ENCODE data around the gene PIGR. TPM values are rescaled to one million over a fixed set of nuclear protein-coding genes. Genes with fewer than 3 reads are reported as not detected.

Gene PIGR
- total RNA-seq, 1 donor from 2014 or later = not detected

GRCh38 chr1:206941766-206942418, 4.4 kb downstream of the PIGR start:
- no peak for DNase-seq (ENCODE audit: low spot score)
- Mint-ChIP-seq H3K27ac (ENCODE audit: unreplicated experiment) (no peak overlapping the region), H3K9me3 (ENCODE audit: low read depth) (no peaks in the 10 kb centered on the region), H3K27me3 (ENCODE audit: low read depth) (peaks cover 42% of the 10 kb centered on the region), H3K36me3 (ENCODE audit: low read depth) (no peaks in the 10 kb centered on the region), H3K4me3 (ENCODE audit: unreplicated experiment) (no peak overlapping the region), H3K4me1 (ENCODE audit: low read depth) (no peaks in the 10 kb centered on the region)
- TF ChIP-seq CTCF (IDR thresholded peaks at IDR 0.05) = no peak

- H3K36me3 Mint-ChIP-seq (ENCODE audit: low read depth) = no peaks in the 10 kb centered on the region
- no peaks in the 10 kb centered on the region for H3K9me3 Mint-ChIP-seq (ENCODE audit: low read depth)
- H3K27me3 Mint-ChIP-seq (ENCODE audit: low read depth) = peaks cover 31% of the 10 kb centered on the region
- no peak for DNase-seq (ENCODE audit: low spot score)
- TF ChIP-seq CTCF (IDR thresholded peaks at IDR 0.05) = no peak
- no peak overlapping the region for H3K27ac Mint-ChIP-seq (ENCODE audit: unreplicated experiment)
- no peak overlapping the region for H3K4me3 Mint-ChIP-seq (ENCODE audit: unreplicated experiment)
- no peaks in the 10 kb centered on the region for H3K4me1 Mint-ChIP-seq (ENCODE audit: low read depth)
Observed at GRCh38 chr1:206940588-206940936, 5.7 kb downstream of the PIGR start.

- no peak for DNase-seq (ENCODE audit: low spot score)
- H3K4me3 Mint-ChIP-seq (ENCODE audit: unreplicated experiment) = no peak overlapping the region
Observed at GRCh38 chr1:206939841-206940587, 6.3 kb downstream of the PIGR start.

GRCh38 chr1:206939131-206939530, 7.1 kb downstream of the PIGR start:
- no peaks in the 10 kb centered on the region for H3K9me3 Mint-ChIP-seq (ENCODE audit: low read depth)
- no peak for TF ChIP-seq CTCF (IDR thresholded peaks at IDR 0.05)
- no peak for DNase-seq (ENCODE audit: low spot score)
- H3K27ac Mint-ChIP-seq (ENCODE audit: unreplicated experiment) = no peak overlapping the region
- H3K4me1 Mint-ChIP-seq (ENCODE audit: low read depth) = no peaks in the 10 kb centered on the region
- no peak overlapping the region for H3K4me3 Mint-ChIP-seq (ENCODE audit: unreplicated experiment)
- H3K36me3 Mint-ChIP-seq (ENCODE audit: low read depth) = no peaks in the 10 kb centered on the region
- peaks cover 19% of the 10 kb centered on the region for H3K27me3 Mint-ChIP-seq (ENCODE audit: low read depth)

More at GRCh38 chr1:206939841-206940587, 6.3 kb downstream of the PIGR start:
- H3K36me3 Mint-ChIP-seq (ENCODE audit: low read depth) = no peaks in the 10 kb centered on the region
- no peak overlapping the region for H3K27ac Mint-ChIP-seq (ENCODE audit: unreplicated experiment)
- H3K27me3 Mint-ChIP-seq (ENCODE audit: low read depth) = peaks cover 26% of the 10 kb centered on the region
- no peak for TF ChIP-seq CTCF (IDR thresholded peaks at IDR 0.05)
- H3K9me3 Mint-ChIP-seq (ENCODE audit: low read depth) = no peaks in the 10 kb centered on the region
- no peaks in the 10 kb centered on the region for H3K4me1 Mint-ChIP-seq (ENCODE audit: low read depth)

GRCh38 chr1:206937425-206937824, 8.8 kb downstream of the PIGR start:
- H3K9me3 Mint-ChIP-seq (ENCODE audit: low read depth) = no peaks in the 10 kb centered on the region
- H3K4me1 Mint-ChIP-seq (ENCODE audit: low read depth) = no peaks in the 10 kb centered on the region
- no peak for DNase-seq (ENCODE audit: low spot score)
- no peak overlapping the region for H3K27ac Mint-ChIP-seq (ENCODE audit: unreplicated experiment)
- peaks cover 8% of the 10 kb centered on the region for H3K27me3 Mint-ChIP-seq (ENCODE audit: low read depth)
- H3K4me3 Mint-ChIP-seq (ENCODE audit: unreplicated experiment) = no peak overlapping the region
- no peak for TF ChIP-seq CTCF (IDR thresholded peaks at IDR 0.05)
- H3K36me3 Mint-ChIP-seq (ENCODE audit: low read depth) = no peaks in the 10 kb centered on the region
